Measurements from ENCODE around the gene NDUFB1. TPM values are rescaled to one million over a fixed set of nuclear protein-coding genes. Genes with fewer than 3 reads are reported as not detected.

The NDUFB1 gene
- total and polyA plus RNA-seq, 11 donors: 295 to 4,751 (median 463) TPM

DNA sequence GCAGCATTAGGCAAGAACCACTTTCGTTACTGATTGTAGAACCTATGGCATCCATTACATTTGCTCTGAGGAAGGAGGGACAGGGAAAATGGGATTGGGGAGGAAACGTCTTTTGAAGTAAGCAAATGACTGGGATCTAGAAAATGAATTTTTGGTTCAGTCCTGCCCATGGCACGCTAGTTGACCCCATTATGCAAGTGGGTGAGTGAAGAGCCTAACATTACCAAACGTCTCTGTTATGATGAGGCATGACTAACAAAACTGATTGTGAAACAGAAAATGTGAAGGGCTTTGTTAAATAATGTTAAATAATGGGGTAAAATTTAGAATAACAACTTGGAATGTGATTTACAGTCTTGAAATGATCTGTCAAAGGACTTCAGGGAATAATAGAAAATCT, 39.1 kb upstream of the NDUFB1 start:
- WGBS, 4 donors: 39 to 65% (median 58%) methylated on average over 4 of the region's 4 CpGs
- H3K4me3 ChIP-seq: no peak overlapping the region
- ATAC-seq (no peak), DNase-seq (no peak)
- intact Hi-C loops (cut with DNase I): no loop called here
- no peak overlapping the region for H3K27ac ChIP-seq
- peaks cover 0 to 11% (median 0%) of the 10 kb centered on the region in 12 donors for H3K9me3 ChIP-seq
- peaks cover 0 to 7% (median 0%) of the 10 kb centered on the region in 12 donors for H3K4me1 ChIP-seq
- TF ChIP-seq, protein P1, sequence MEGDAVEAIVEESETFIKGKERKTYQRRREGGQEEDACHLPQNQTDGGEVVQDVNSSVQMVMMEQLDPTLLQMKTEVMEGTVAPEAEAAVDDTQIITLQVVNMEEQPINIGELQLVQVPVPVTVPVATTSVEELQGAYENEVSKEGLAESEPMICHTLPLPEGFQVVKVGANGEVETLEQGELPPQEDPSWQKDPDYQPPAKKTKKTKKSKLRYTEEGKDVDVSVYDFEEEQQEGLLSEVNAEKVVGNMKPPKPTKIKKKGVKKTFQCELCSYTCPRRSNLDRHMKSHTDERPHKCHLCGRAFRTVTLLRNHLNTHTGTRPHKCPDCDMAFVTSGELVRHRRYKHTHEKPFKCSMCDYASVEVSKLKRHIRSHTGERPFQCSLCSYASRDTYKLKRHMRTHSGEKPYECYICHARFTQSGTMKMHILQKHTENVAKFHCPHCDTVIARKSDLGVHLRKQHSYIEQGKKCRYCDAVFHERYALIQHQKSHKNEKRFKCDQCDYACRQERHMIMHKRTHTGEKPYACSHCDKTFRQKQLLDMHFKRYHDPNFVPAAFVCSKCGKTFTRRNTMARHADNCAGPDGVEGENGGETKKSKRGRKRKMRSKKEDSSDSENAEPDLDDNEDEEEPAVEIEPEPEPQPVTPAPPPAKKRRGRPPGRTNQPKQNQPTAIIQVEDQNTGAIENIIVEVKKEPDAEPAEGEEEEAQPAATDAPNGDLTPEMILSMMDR (IDR thresholded peaks at IDR 0.05): no peak
- TF ChIP-seq POLR2A (IDR thresholded peaks at IDR 0.05): no peak
- H3K36me3 ChIP-seq: peaks cover 2 to 100% (median 97%) of the 10 kb centered on the region in 9 donors
- H3K27me3 ChIP-seq: no peaks in the 10 kb centered on the region

DNA sequence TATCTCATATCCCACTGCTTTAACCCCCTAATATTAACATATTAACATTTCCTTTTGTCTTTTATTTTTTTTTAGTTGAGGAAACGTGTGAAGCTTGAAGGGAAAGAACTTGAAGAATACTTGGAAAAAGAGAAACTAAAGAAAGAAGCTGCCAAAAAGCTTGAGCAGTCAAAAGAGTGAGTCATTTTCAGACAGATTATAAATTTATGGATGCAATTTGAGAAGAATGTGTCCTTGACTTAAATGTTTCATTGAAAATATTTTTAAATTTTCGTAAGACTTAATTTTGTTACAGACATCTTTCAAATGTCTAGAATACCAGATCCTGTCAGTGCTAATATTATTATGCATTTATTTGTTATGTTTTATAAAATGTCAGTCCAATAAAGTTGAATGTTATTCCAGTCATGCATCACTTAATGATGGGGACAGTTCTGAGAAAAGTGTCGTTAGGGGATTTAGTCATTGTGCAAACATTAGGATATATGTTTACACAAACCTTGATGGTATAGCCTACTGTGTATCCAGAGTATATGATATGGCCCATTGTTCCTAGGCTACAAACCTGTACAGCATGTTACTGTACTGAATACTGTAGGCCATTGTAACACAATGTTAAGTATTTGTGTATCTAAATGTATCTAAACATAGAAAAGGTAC, 32.9 kb upstream of the NDUFB1 start:
- ATAC-seq: no peak
- Histone ChIP-seq H3K4me1 (no peaks in the 10 kb centered on the region), H3K27me3 (no peaks in the 10 kb centered on the region), H3K4me3 (no peak overlapping the region), H3K36me3 (peaks cover 2 to 89% (median 84%) of the 10 kb centered on the region in 9 donors), H3K9me3 (no peaks in the 10 kb centered on the region), H3K27ac (no peak overlapping the region)
- TF ChIP-seq POLR2A (IDR thresholded peaks at IDR 0.05): no peak
- 80 to 86% (median 83%) methylated on average over 3 of the region's 3 CpGs for WGBS, 4 donors
- DNase-seq: no peak
- intact Hi-C loops (cut with DNase I): loop anchor here in 3 of 10 donors (10.0 kb wide), 2 partner anchors 300 to 530 kb away; no protein-coding TSS in a partner anchor

DNA sequence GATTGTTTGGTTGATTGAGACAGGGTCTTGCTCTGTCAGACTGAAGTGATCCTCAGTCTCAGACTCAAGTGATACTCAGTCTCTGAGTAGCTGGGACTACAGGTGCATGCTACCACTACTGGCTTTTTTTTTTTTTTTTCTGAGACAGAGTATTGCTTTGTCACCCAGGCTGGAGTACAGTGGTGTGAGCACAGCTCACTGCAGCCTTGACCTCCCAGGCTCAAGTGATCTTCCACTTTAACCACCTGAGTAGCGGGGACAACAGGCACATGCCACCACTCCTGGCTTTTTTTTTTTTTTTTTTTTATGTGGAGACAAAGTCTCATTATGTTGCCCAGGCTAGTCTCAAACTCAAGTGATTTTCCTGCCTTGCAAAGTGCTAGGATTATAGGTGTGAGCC, 32.1 kb upstream of the NDUFB1 start:
- TF ChIP-seq, protein P1 (IDR thresholded peaks at IDR 0.05): no peak
- DNase-seq (no peak), ATAC-seq (no peak)
- intact Hi-C loops (cut with DNase I): loop anchor here in 3 of 10 donors (10.0 kb wide), 2 partner anchors 301 to 531 kb away; no protein-coding TSS in a partner anchor
- H3K36me3 ChIP-seq: peaks cover 2 to 89% (median 84%) of the 10 kb centered on the region in 9 donors
- H3K4me1 ChIP-seq: no peaks in the 10 kb centered on the region
- H3K27ac ChIP-seq: no peak overlapping the region
- no peaks in the 10 kb centered on the region for H3K9me3 ChIP-seq
- no peak overlapping the region for H3K4me3 ChIP-seq
- WGBS, 4 donors: 97% methylated on average over 1 of the region's 1 CpG
- no peaks in the 10 kb centered on the region for H3K27me3 ChIP-seq

DNA sequence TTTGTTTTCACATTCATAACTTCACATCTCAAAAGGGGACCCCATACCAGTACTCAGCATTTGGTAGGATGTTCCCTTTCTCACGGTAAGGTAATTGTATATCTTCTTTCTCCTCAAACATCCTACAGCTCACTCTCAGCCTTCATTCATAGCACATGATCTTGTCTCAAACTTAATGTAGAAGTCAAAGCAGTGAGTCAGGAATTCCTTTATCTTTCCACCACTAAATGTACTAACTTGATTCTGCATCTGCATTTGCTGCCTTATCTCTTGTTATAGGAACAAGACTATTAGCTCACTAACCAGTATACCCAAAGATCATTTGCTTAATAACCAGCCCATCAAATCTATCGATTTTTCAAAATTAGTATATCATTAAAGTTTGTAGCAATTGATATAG, 23.2 kb upstream of the NDUFB1 start:
- DNase-seq (no peak), ATAC-seq (no peak)
- intact Hi-C loops (cut with DNase I): loop anchor here in 3 of 10 donors (5.0 to 10.0 kb wide), 3 partner anchors 313 to 530 kb away; no protein-coding TSS in a partner anchor
- Histone ChIP-seq H3K27ac (no peak overlapping the region), H3K4me3 (no peak overlapping the region), H3K4me1 (no peaks in the 10 kb centered on the region), H3K27me3 (no peaks in the 10 kb centered on the region), H3K36me3 (peaks cover 0 to 100% (median 99%) of the 10 kb centered on the region in 9 donors), H3K9me3 (no peaks in the 10 kb centered on the region)
- TF ChIP-seq, protein P1 (IDR thresholded peaks at IDR 0.05): no peak
- TF ChIP-seq POLR2A (IDR thresholded peaks at IDR 0.05): no peak
- 87 to 94% (median 91%) methylated on average over 2 of the region's 2 CpGs for WGBS, 4 donors

Measured in heart left ventricle (tissue), 16 donors.